HG03342 (cell line): Measurements from ENCODE around the gene SLIT1.

ENCODE experiments used
- ATAC-seq: cut with Tn5 transposase; IDR thresholded peaks from one replicate; pipeline ENCODE4 v1.9.1; 2021; ENCODE audit warnings: mild to moderate bottlenecking, moderate library complexity; ENCODE audit not compliant: unreplicated experiment

Gene SLIT1

GRCh38 chr10:97010695-97011206, 175.0 kb downstream of the SLIT1 start:
- ATAC-seq, result no peak

GRCh38 chr10:97007417-97007816, 178.3 kb downstream of the SLIT1 start:
- no peak for ATAC-seq

- ATAC-seq, result no peak
These were observed 179.4 kb downstream of the SLIT1 start for GRCh38 chr10:97006364-97006763.

GRCh38 chr10:97005349-97005748, 180.4 kb downstream of the SLIT1 start:
- ATAC-seq, result no peak

GRCh38 chr10:97004591-97004990, 181.2 kb downstream of the SLIT1 start:
- ATAC-seq, result no peak

- ATAC-seq, result no peak
These were observed 182.0 kb downstream of the SLIT1 start for GRCh38 chr10:97003804-97004201.

GRCh38 chr10:97003151-97003803, 182.5 kb downstream of the SLIT1 start:
- no peak for ATAC-seq

GRCh38 chr10:97002670-97003069, 183.1 kb downstream of the SLIT1 start:
- no peak for ATAC-seq

- ATAC-seq, result no peak
These were observed 184.4 kb downstream of the SLIT1 start for GRCh38 chr10:97001183-97001991.

- no peak for ATAC-seq
These were observed 185.1 kb downstream of the SLIT1 start for GRCh38 chr10:97000487-97001182.

GRCh38 chr10:96999987-97000386, 185.8 kb downstream of the SLIT1 start:
- no peak for ATAC-seq

- ATAC-seq, result no peak
These were observed 186.4 kb downstream of the SLIT1 start for GRCh38 chr10:96999337-96999736.

GRCh38 chr10:96998329-96998888, 187.3 kb downstream of the SLIT1 start:
- ATAC-seq, result no peak

- ATAC-seq, result no peak
These were observed 189.3 kb downstream of the SLIT1 start for GRCh38 chr10:96996275-96996965.

- ATAC-seq, result no peak
These were observed 189.9 kb downstream of the SLIT1 start for GRCh38 chr10:96995851-96996250.

- ATAC-seq, result peak; percentile 60
These were observed 193.0 kb downstream of the SLIT1 start for GRCh38 chr10:96992721-96993120.

- ATAC-seq, result peak; percentile 38
These were observed 194.4 kb downstream of the SLIT1 start for GRCh38 chr10:96991313-96991841.

GRCh38 chr10:96988426-96988825, 197.3 kb downstream of the SLIT1 start:
- ATAC-seq, result no peak

GRCh38 chr10:96987842-96988175, 197.9 kb downstream of the SLIT1 start:
- no peak for ATAC-seq

- ATAC-seq, result no peak
These were observed 198.5 kb downstream of the SLIT1 start for GRCh38 chr10:96987141-96987841.
